Measurements from ENCODE around the gene BEND5.

Gene BEND5

DNA sequence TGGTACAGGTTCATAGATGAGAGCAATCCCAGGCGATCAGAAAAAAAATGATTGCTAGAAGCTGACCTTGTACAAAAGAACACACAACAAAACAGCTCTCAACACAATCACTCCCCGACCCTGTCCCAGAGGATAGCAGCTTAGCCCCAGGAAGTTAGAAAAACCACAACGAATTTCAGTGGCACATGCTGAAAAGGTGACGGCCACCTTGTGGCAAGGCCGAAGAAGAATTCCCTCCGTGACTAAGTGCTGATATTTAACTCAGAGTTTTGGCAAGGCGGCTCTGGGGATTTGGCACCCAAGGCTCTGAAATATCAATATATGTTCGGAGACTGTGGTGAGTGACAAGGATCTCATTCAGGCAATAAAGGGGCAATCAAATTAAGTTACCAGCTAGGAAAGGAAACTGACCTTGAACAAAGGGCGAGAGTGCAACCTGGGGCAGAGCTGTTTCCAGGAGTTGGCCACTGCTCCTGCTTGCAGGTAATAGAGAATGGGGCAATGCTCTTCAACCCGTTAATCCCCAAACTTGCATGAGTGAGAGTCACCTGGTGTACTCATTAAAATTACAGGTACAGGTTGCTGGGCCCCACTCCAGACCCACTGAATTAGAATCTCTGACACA is 96.2 kb downstream of the BEND5 start:
- DNase-seq (ENCODE audit: low read depth), result no peak

DNA sequence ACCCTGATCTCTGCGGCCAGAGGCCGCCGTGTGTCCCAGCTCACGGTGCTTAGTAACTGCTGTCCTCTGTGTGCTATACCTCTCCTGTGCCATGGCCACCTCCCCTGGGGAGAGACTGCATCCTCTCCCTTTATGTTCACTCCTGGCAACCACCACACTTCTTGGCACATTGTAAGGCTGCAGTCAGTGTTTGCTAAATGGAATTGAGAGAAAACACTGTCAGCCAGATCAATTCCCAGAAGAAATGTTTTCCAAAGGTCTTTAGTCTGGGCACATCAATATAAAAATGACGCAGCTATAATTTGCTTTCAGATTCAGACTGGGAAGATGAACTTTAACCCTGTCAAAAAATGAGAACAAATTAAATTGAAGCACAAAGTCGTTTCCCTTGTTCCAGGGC is 96.8 kb downstream of the BEND5 start:
- no peak for DNase-seq (ENCODE audit: low read depth)

DNA sequence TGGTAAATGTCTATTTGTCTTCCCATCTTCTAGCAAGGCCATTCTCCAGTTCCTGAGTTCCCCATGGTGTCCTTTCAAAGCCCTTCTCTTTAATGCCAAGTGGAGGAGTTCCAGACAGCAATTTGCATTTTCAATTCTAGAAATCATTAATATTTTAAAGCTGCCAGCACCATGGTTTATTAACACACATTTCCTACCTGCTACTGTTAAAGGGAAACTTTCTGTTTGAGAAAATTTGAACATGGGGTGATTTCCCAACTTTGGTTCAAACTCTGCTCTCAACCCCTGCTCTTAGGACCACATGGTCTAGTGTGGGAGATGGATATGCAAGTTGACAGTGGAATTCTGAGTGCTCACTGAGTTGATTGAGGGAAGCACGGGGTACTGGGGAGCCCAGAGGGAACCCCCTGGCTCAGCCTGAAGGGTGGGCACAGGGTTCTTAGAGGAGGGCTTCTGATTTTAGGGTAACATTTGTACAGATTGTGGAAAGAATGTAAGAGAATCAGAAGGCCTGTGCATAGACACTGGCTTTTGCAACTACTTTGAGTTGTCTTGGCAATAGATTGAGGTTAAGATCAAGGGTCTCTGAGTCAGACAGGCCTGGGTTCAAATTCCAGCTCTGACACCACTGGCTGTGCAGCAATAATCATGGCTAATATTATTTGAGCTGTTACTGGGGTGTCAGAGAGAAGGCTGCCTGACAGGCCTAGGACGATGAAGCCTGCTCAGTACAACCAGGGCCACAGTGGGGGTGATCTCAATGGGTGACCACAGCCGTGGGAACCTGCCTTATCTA is 97.8 kb downstream of the BEND5 start:
- no peak for DNase-seq (ENCODE audit: low read depth)

All from non-pigmented ciliary epithelial cell (primary cell).